GM18909 (cell line): ENCODE measurements around the gene VIL1.

Experiments
- ATAC-seq: cut with Tn5 transposase; IDR thresholded peaks from one replicate; pipeline ENCODE4 v1.9.1; 2021; ENCODE audit warnings: mild to moderate bottlenecking; ENCODE audit not compliant: unreplicated experiment, poor library complexity

Gene VIL1

GRCh38 chr2:218479595-218479994 lies 60.7 kb downstream of the VIL1 start:
- no peak for ATAC-seq

- ATAC-seq, result no peak
Measured at GRCh38 chr2:218482651-218483050, 63.7 kb downstream of the VIL1 start.

GRCh38 chr2:218485986-218486667 lies 67.2 kb downstream of the VIL1 start:
- ATAC-seq, result no peak

- ATAC-seq, result no peak
Measured at GRCh38 chr2:218500501-218501060, 81.7 kb downstream of the VIL1 start.

GRCh38 chr2:218501665-218502064 lies 82.7 kb downstream of the VIL1 start:
- no peak for ATAC-seq
